Thyroid gland (tissue), 4 donors: ENCODE results near the gene KATNA1. TPM values are rescaled to one million over a fixed set of nuclear protein-coding genes. Genes with fewer than 3 reads are reported as not detected.
"Not testable (repeated sequence)": the region's sequence is repeated elsewhere in the genome, so short reads cannot be mapped to it uniquely, and the experiment has no call there.

Source experiments
- DNase-seq, 2 donors: peaks; one replicate each; pipeline ENCODE4 v3.0.0-alpha.2; 2019
- H3K27ac ChIP-seq, 3 donors: fragments of 200-600 bp; sonication (generic); 1 replicate in 2 of 3; 2 replicates in 1 of 3; pipeline ENCODE4 v1.5.1; 2016 to 2019; ENCODE audit warnings: mild to moderate bottlenecking in 1 of 3, moderate library complexity in 1 of 3
- H3K27me3 ChIP-seq: fragments of 200-600 bp; sonication (generic); one replicate; pipeline ENCODE4 v1.5.1; 2019
- H3K36me3 ChIP-seq, 2 donors: fragments of 200-600 bp; sonication (generic); one replicate each; pipeline ENCODE4 v1.5.1; 2016 to 2019
- H3K4me1 ChIP-seq, 2 donors: fragments of 200-600 bp; sonication (generic); one replicate each; pipeline ENCODE4 v1.5.1; 2017 to 2019
- H3K4me3 ChIP-seq, 3 donors: fragments of 200-600 bp; sonication (generic); replicated peaks in 1 of 3; 1 replicate in 2 of 3; 2 replicates in 1 of 3; pipeline ENCODE4 v1.5.1; 2016; ENCODE audit warnings: mild to moderate bottlenecking in 1 of 3
- H3K9me3 ChIP-seq: fragments of 200-600 bp; sonication (generic); one replicate; pipeline ENCODE4 v1.5.1; 2017
- CTCF ChIP-seq, 6 experiments: fragments of 200-600 bp in 3 of 6; fragments of 450-650 bp in 3 of 6; sonication (generic) in 3 of 6; IDR thresholded peaks; one replicate each; pipeline ENCODE4 v1.5.1; 2016 to 2019; ENCODE audit warnings: antibody characterized with exemption in 6 of 6, mild to moderate bottlenecking in 2 of 6, inconsistent platforms in 1 of 6, moderate library complexity in 1 of 6
- POLR2A ChIP-seq, 2 donors: fragments of 450-650 bp; IDR thresholded peaks; one replicate each; pipeline ENCODE4 v1.6.1; 2017; ENCODE audit warnings: antibody characterized with exemption in 2 of 2, mild to moderate bottlenecking in 2 of 2, moderate library complexity in 1 of 2
- WGBS, 2 donors: methylation state at CpG; one replicate each; pipeline ENCODE4 v1.1.5; 2017; 5-methylcytosine and 5-hydroxymethylcytosine counted together
- intact Hi-C: fragments of 100-400 bp; cut with DNase I; formaldehyde crosslinking; loops from one replicate; pipeline ENCODE4 v1.15.1; 2023
- total RNA-seq, 4 donors: library from RNA; depleted of rRNA; stranded (reverse); fragments of >200 nt; gene quantifications; one replicate each; pipeline ENCODE4 v1.2.3, GENCODE V29; 2016

Gene KATNA1
- total RNA-seq, 4 donors from 2014 or later: 17.8 to 21.6 (median 18.4) TPM

- Histone ChIP-seq H3K4me3 (no peak overlapping the region), H3K4me1 (no peaks in the 10 kb centered on the region), H3K27me3 (no peaks in the 10 kb centered on the region), H3K9me3 (no peaks in the 10 kb centered on the region), H3K27ac (no peak overlapping the region), H3K36me3 (peaks cover 0 to 12% of the 10 kb centered on the region in 2 donors)
- 88 to 95% methylated on average over 7 of the region's 7 CpGs for WGBS, 2 donors
- TF ChIP-seq CTCF (IDR thresholded peaks at IDR 0.05) (no peak), POLR2A (IDR thresholded peaks at IDR 0.05) (no peak)
- DNase-seq: no peak
- intact Hi-C loops: no loop called here
These were observed 37.7 kb upstream of the KATNA1 start for GRCh38 chr6:149686230-149686629.

GRCh38 chr6:149683256-149683859 is 34.8 kb upstream of the KATNA1 start:
- 90 to 91% methylated on average over 4 of the region's 4 CpGs for WGBS, 2 donors
- peaks cover 0 to 12% of the 10 kb centered on the region in 2 donors for H3K36me3 ChIP-seq
- intact Hi-C loops: no loop called here
- no peak overlapping the region for H3K27ac ChIP-seq
- H3K27me3 ChIP-seq: no peaks in the 10 kb centered on the region
- no peak for DNase-seq
- TF ChIP-seq POLR2A (IDR thresholded peaks at IDR 0.05) (no peak), CTCF (IDR thresholded peaks at IDR 0.05) (no peak)
- no peak overlapping the region for H3K4me3 ChIP-seq
- H3K9me3 ChIP-seq: no peaks in the 10 kb centered on the region
- no peaks in the 10 kb centered on the region for H3K4me1 ChIP-seq

GRCh38 chr6:149681845-149682244 is 33.3 kb upstream of the KATNA1 start:
- DNase-seq: not testable (repeated sequence)

GRCh38 chr6:149681209-149681608 is 32.7 kb upstream of the KATNA1 start:
- no peak for DNase-seq
- Histone ChIP-seq H3K4me1 (no peaks in the 10 kb centered on the region), H3K27ac (no peak overlapping the region), H3K9me3 (no peaks in the 10 kb centered on the region), H3K27me3 (no peaks in the 10 kb centered on the region), H3K4me3 (no peak overlapping the region), H3K36me3 (peaks cover 3 to 17% of the 10 kb centered on the region in 2 donors)
- intact Hi-C loops: no loop called here
- no peak for TF ChIP-seq CTCF (IDR thresholded peaks at IDR 0.05)

More at GRCh38 chr6:149681845-149682244, 33.3 kb upstream of the KATNA1 start:
- H3K4me3 ChIP-seq, H3K4me1 ChIP-seq, H3K27me3 ChIP-seq, H3K27ac ChIP-seq, H3K9me3 ChIP-seq, intact Hi-C loops: not testable (repeated sequence)
- peaks cover 0 to 12% of the 10 kb centered on the region in 2 donors for H3K36me3 ChIP-seq
- WGBS, 2 donors: 97% methylated on average over 14 of the region's 14 CpGs

GRCh38 chr6:149680503-149680902 is 32.0 kb upstream of the KATNA1 start:
- intact Hi-C loops: no loop called here
- no peak overlapping the region for H3K4me3 ChIP-seq
- H3K27ac ChIP-seq: no peak overlapping the region
- TF ChIP-seq POLR2A (IDR thresholded peaks at IDR 0.05): no peak
- TF ChIP-seq CTCF (IDR thresholded peaks at IDR 0.05): no peak
- WGBS, 2 donors: 69 to 75% methylated on average over 1 of the region's 1 CpG
- DNase-seq: no peak
- no peaks in the 10 kb centered on the region for H3K9me3 ChIP-seq
- H3K27me3 ChIP-seq: no peaks in the 10 kb centered on the region
- H3K4me1 ChIP-seq: no peaks in the 10 kb centered on the region
- peaks cover 10 to 22% of the 10 kb centered on the region in 2 donors for H3K36me3 ChIP-seq

- H3K36me3 ChIP-seq: peaks cover 25 to 51% of the 10 kb centered on the region in 2 donors
- H3K4me3 ChIP-seq, H3K27ac ChIP-seq, H3K27me3 ChIP-seq, DNase-seq, H3K9me3 ChIP-seq, intact Hi-C loops, H3K4me1 ChIP-seq: not testable (repeated sequence)
These were observed 23.8 kb upstream of the KATNA1 start for GRCh38 chr6:149672265-149672664.
